ENCODE measurements around the gene NID1.
"Not testable (repeated sequence)": the region's sequence is repeated elsewhere in the genome, so short reads cannot be mapped to it uniquely, and the experiment has no call there.

NID1 gene

DNA sequence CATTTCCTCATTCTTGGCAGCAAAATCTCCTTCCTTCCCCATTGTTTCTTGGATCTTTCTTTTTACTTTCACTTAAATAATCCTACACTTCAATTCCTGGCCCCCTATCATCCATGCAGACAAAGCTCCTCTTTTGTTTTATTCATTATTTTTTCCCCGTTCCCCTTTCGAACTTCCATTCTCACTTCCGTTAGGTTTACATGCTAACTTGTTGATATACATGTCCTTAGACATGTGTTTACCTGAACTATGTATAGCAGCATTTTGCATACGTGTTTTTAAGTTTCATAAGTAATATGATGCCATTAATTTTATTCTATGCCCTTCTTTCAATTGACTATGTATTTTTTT, 131.1 kb downstream of the NID1 start:
- DNase-seq (ENCODE audit: low read depth) = no peak

DNA sequence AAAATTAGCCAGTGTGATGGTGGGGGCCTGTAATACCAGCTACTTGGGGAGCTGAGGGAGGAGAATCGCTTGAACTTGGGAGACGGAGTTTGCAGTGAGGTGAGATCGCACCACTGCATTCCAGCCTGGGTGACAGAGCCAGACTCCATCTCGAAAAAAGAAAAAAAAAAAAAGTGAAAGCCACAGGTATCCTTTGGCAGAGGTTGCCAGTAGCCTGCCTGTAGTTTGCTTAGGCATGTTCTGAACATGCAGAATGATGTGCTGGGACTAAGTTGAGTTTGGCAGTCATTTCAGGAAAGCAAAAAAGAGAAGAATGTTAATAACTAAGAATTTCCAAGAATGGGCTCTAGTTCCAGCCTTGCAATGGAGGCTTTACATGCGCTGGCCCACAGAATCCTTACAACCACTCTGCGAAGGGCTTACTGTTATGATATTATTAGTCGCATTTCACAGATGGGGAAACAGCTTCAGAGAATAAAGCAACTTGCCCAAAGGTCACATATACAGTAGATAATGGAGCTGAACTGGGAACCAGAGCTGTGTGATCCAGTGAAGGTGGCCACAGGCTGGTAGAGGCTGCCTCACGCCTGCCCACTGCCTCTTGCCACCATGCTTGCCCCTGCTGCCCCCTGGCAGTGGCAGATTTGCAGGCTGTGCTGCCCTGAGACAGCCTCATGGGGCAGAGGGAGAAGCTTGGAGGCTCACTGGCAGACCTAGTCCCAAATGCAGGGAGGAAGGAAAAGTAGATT, 131.7 kb downstream of the NID1 start:
- no peak for DNase-seq (ENCODE audit: low read depth)

DNA sequence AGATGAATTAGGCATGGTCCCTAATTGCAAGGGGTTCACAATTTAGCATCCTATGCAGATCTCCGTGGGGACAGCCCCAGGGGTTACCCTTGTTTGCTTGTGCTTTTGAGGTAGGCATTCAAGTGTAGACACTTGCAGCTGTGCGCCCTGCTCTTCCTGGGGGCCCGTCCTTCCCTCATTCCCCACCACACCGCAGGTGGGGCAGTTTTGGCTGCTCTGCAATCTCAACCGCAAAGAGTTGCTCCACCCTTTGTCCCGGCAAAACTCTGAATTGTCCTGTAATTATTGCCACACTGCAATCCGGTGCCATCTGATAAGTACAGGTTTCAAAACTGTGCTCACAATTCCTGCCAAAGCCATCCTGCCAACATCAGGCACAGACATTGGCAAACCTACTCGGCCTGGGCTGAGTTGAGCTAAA, 132.8 kb downstream of the NID1 start:
- no peak for DNase-seq (ENCODE audit: low read depth)

DNA sequence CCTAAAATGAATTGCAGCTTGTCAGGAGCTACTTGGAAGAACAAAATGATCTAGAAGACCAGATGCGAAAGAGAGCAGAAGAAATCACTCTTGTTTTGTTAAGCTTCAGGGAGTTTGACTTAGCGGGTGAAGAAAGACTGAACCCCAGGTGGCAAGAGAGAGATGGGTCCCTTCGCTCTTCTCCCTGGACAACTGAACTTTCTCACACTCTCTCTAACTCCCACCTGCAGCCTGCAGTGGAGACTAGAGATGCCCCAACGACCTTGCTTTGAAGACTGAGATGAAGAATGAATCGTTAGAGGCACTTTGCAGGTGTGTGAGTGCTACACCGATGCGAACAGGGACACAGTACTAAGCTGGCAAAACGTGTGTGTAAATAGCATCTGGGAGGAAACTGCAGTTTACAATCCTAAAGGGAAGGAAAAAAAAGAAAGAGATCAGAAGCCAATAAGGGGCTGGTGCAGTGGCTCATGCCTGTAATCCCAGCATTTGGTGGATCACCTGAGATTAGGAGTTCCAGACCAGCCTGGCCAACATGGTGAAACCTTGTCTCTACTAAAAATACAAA, 133.6 kb downstream of the NID1 start:
- DNase-seq (ENCODE audit: low read depth) = no peak

DNA sequence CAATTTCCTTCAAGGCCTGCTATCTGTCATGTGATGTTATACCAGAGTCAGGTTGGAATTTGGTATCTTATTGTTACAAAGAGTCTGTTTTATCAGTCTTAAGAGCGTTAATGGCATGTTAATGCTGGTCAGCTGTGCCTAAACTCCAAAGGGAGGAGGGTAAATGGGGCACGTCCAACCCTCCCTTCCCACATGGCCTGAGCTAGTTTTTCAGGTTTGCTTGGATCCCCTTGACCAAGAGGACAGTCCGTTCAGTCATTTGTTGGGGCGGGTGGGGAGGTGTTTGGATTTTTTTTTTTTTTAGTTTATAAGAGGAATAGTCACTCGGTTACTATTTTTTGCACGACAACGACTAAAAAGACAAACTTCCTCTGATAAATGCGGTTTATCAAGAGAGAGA, 134.3 kb downstream of the NID1 start:
- no peak for DNase-seq (ENCODE audit: low read depth)

DNA sequence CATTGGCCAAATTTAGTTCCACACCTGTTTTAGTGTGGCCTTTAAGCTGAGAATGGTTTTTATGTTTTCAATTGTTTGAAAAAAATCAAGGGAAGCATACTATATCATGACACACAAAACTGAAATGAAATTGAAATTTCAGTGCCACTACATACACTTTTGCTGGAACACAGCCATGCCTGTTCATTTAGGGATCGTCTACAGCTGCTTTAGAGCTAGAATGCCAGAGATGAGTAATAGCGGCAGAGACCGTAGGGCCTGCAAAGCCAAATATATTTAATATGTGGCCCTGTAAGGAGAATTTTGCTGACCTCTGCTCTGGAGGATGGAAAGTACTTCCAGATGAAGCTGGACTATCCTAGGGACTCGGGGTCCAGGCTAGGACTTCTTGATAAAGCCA, 135.7 kb downstream of the NID1 start:
- DNase-seq (ENCODE audit: low read depth) = no peak

DNA sequence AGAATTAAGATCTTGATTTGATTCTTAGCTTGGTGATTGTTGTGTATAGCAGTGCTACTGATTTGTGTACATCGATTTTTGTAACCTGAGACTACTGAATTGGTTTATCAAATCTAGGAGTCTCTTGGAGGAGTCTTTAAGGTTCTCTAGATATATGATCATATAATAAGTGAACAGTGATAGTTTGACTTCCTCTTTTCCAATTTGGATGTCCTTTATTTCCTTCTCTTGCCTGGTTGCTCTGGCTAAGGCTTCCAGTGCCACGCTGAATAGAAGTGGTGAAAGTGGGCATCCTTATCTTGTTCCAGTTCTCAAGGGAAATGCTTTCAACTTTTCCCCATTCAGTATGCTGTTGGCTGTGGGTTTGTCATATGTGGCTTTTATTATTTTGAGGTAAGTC, 136.7 kb downstream of the NID1 start:
- no peak for DNase-seq (ENCODE audit: low read depth)

DNA sequence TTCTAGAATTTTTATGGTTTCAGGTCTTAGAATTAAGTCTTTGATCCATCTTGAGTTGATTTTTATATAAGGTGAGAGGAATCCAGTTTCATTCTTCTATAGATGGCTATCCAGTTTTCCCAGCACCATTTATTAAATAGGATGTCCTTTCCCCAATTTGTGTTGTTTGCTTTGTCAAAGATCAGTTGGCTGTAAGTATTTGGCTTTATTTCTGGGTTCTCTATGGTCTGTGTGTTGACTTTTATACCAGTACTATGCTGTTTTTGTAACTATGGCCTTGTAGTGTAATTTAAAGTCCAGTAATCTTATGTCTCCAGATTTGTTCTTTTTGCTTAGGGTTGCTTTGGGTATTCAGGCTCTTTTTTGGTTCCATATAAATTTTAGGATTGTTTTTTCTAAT, 137.3 kb downstream of the NID1 start:
- not testable (repeated sequence) for DNase-seq (ENCODE audit: low read depth)
